ENCODE results near the gene GPSM1. TPM values are rescaled to one million over a fixed set of nuclear protein-coding genes. Genes with fewer than 3 reads are reported as not detected.

Gene GPSM1
- total RNA-seq, 1 donor from 2014 or later = 31.7 TPM

DNA sequence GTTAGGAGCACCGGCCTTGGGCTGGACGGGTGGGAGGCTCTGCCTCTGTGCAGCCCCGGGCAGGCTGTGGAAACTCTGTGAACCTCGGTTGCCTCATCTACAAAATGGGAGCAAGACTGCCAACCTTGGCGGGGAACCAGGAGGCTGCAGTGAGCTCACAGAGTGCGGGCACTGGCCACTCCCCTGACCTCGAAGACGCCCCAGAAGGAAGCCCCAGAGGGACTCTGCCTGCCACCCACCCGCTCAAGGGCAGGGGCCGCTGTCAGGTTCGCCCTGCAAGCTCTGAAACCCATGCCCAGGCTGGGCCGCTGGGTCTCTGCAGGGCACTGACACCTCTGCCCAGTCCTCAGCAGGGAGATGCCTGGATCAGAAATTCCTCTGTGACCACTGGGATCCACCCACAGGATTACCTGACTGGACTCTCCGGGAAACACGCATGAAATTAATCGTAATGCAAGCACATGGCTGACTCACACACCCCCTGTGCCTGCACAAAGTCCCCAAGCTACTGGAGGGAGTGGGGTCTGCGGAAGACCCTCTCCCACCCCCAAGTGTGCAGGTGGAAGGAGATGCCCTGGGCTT, 30.8 kb upstream of the GPSM1 start:
- H3K4me1 Mint-ChIP-seq (ENCODE audit: unreplicated experiment) = no peaks in the 10 kb centered on the region
- H3K27me3 Mint-ChIP-seq (ENCODE audit: unreplicated experiment) = peaks cover 5% of the 10 kb centered on the region
- no peak overlapping the region for H3K4me3 Mint-ChIP-seq (ENCODE audit: unreplicated experiment)
- DNase-seq (ENCODE audit: low spot score) = no peak
- TF ChIP-seq, protein P1, sequence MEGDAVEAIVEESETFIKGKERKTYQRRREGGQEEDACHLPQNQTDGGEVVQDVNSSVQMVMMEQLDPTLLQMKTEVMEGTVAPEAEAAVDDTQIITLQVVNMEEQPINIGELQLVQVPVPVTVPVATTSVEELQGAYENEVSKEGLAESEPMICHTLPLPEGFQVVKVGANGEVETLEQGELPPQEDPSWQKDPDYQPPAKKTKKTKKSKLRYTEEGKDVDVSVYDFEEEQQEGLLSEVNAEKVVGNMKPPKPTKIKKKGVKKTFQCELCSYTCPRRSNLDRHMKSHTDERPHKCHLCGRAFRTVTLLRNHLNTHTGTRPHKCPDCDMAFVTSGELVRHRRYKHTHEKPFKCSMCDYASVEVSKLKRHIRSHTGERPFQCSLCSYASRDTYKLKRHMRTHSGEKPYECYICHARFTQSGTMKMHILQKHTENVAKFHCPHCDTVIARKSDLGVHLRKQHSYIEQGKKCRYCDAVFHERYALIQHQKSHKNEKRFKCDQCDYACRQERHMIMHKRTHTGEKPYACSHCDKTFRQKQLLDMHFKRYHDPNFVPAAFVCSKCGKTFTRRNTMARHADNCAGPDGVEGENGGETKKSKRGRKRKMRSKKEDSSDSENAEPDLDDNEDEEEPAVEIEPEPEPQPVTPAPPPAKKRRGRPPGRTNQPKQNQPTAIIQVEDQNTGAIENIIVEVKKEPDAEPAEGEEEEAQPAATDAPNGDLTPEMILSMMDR (IDR thresholded peaks at IDR 0.05; ENCODE audit: unreplicated experiment) = no peak
- no peak overlapping the region for H3K27ac Mint-ChIP-seq (ENCODE audit: unreplicated experiment)
- H3K36me3 Mint-ChIP-seq (ENCODE audit: low read depth, unreplicated experiment) = no peaks in the 10 kb centered on the region
- H3K9me3 Mint-ChIP-seq (ENCODE audit: unreplicated experiment) = no peaks in the 10 kb centered on the region

DNA sequence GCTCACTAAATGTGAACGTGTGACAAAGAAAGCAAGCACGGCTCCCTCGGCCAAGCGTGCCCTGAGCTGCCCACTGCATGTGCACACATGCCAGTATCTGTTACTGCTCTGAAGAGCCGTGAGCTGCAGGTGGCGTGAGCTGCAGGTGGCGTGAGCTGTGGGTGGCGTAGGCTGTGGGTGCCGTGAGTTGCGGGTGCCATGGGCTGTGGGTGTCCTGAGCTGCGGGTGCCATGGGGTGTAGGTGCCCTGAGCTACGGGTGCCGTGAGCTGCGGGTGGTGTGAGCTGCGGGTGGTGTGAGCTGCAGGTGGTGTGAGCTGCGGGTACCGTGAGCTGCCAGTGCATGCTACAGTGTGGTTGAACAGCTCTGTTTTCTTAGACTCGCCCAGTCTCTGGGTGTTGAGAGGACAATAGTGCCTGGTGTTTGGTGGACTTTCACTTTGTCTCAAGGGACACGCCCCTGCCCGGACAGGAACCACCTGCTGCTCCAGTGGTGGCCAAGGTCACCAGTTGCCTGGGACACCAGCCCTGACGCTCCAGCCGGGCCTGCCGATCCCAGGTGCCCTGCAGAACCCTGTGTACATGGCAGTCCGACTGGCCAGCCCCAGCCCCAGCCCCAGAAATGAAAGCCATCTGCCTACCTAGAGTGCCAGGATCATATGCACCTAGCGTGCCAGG, 30.2 kb upstream of the GPSM1 start:
- Mint-ChIP-seq H3K9me3 (ENCODE audit: unreplicated experiment) (no peaks in the 10 kb centered on the region), H3K36me3 (ENCODE audit: low read depth, unreplicated experiment) (no peaks in the 10 kb centered on the region), H3K27ac (ENCODE audit: unreplicated experiment) (peak overlapping the region; percentile 42), H3K4me1 (ENCODE audit: unreplicated experiment) (no peaks in the 10 kb centered on the region), H3K4me3 (ENCODE audit: unreplicated experiment) (no peak overlapping the region), H3K27me3 (ENCODE audit: unreplicated experiment) (peaks cover 5% of the 10 kb centered on the region)
- no peak for DNase-seq (ENCODE audit: low spot score)
- TF ChIP-seq, protein P1 (IDR thresholded peaks at IDR 0.05; ENCODE audit: unreplicated experiment) = no peak

DNA sequence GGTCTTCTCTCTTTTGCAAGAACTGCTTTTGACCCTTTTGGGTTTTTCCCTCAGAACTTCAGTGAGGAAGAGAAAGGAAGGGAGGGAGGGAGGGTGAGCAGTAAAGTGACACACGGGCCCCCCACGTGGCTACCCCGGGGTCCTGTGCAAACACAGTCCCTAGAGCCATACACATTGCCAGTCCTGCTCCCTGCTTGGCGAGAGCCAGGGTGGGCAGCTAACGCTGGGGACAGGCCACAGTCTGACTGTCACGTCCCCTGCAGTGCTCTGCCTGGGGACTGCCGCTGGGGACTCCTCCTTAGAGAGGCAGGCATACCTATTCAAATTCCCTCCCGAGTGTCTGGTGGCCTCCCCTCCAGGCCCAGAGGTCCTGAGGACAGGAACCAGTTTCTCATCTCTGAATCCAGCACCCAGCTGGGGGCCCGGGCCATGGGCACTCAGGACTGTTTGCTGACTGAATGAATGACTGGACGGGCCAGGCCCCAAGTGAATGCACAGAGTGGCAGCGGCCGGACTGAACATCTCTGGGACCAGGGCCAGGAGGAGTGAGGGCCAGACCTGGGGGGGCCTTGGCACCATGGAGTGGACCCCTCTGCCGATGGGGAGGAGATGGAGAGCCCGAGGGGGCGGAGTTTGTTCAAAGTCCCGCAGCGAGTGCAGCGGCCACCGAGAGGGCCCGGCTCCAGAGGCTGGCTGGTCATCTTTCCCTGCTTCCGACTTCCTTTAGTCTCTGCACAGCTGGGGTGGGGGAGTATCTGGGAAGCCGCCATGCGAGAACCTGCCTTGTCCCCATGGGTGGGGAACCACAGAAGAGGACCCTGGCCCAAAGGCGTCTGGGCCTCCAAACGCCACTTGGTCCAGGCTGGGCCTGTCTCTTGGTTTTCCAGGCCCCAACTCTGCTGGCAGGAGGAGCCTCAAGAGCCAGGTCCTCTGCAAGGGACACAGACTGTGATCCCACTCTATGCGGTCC, 29.3 kb upstream of the GPSM1 start:
- Mint-ChIP-seq H3K4me3 (ENCODE audit: unreplicated experiment) (no peak overlapping the region), H3K9me3 (ENCODE audit: unreplicated experiment) (no peaks in the 10 kb centered on the region)

DNA sequence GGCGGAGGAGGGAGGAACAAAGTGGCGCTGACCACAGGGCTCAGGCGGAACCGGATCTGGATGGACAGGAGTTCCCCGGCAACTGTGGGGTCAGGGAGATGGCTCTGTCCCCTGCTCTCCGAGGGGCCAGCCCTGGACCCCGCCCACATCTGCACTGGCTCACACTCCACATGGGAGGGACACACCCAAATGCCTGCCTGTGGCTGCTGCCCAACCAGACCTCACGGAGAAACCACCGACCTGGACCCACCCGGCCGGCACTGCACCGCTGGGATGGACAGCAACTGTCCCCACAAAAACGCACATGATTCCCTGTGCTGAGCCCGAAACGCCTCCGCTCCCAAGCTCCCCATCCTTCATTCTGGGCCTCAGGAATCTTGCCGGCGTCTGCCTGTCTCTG, 28.2 kb upstream of the GPSM1 start:
- peaks cover 5% of the 10 kb centered on the region for H3K27me3 Mint-ChIP-seq (ENCODE audit: unreplicated experiment)
- no peak overlapping the region for H3K4me3 Mint-ChIP-seq (ENCODE audit: unreplicated experiment)
- no peaks in the 10 kb centered on the region for H3K4me1 Mint-ChIP-seq (ENCODE audit: unreplicated experiment)
- no peak overlapping the region for H3K27ac Mint-ChIP-seq (ENCODE audit: unreplicated experiment)
- no peak for DNase-seq (ENCODE audit: low spot score)
- TF ChIP-seq, protein P1 (IDR thresholded peaks at IDR 0.05; ENCODE audit: unreplicated experiment) = no peak
- no peaks in the 10 kb centered on the region for H3K36me3 Mint-ChIP-seq (ENCODE audit: low read depth, unreplicated experiment)
- H3K9me3 Mint-ChIP-seq (ENCODE audit: unreplicated experiment) = no peaks in the 10 kb centered on the region

More for the DNA sequence above, 29.3 kb upstream of the GPSM1 start:
- Mint-ChIP-seq H3K4me1 (ENCODE audit: unreplicated experiment) (no peaks in the 10 kb centered on the region), H3K27me3 (ENCODE audit: unreplicated experiment) (peaks cover 5% of the 10 kb centered on the region), H3K27ac (ENCODE audit: unreplicated experiment) (no peak overlapping the region), H3K36me3 (ENCODE audit: low read depth, unreplicated experiment) (no peaks in the 10 kb centered on the region)
- no peak for DNase-seq (ENCODE audit: low spot score)
- TF ChIP-seq, protein P1 (IDR thresholded peaks at IDR 0.05; ENCODE audit: unreplicated experiment) = no peak
